Measurements from ENCODE around the gene FAM171A1. TPM values are rescaled to one million over a fixed set of nuclear protein-coding genes. Genes with fewer than 3 reads are reported as not detected.

The FAM171A1 gene
- polyA plus RNA-seq, 1 donor (not counting 4 experiments of a cell fraction or from before 2014, with no cell fraction given) = 8.8 TPM

DNA sequence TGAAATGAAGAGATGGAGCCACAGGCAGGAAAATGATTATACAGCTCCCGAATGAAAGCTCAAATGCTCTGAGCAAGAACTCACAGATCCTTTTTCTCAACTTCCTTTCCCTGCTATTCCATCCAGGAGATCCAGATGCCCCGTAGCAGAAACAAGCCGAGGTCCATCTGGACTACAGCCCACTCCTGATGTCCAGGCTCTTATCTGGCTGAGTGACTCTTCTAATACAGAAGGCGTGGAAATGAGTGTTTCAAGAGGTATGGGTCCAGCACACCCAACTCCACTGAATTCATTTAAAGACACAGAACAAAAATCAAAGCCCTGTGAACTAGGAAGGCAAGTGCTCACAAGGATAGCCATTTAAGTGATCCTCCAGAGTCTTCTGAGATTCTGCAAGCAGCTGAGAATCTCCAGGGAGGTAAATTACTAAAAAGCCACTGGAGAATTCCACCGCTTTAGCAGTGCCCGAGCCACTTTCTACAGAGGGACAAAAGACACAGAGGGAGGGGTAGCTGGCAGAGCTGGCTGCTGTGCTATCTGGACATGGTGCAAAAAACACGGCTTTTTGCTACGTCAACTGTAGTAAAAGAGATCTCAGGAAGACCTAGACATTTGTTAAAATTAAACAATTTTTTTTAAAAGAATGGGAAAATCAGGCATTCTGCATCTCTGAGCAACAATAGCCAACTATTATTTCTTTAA lies 24.5 kb downstream of the FAM171A1 start:
- H3K27ac ChIP-seq (ENCODE audit: control insufficient read depth, insufficient read depth, low read length) = no peak overlapping the region
- TF ChIP-seq, protein P1, sequence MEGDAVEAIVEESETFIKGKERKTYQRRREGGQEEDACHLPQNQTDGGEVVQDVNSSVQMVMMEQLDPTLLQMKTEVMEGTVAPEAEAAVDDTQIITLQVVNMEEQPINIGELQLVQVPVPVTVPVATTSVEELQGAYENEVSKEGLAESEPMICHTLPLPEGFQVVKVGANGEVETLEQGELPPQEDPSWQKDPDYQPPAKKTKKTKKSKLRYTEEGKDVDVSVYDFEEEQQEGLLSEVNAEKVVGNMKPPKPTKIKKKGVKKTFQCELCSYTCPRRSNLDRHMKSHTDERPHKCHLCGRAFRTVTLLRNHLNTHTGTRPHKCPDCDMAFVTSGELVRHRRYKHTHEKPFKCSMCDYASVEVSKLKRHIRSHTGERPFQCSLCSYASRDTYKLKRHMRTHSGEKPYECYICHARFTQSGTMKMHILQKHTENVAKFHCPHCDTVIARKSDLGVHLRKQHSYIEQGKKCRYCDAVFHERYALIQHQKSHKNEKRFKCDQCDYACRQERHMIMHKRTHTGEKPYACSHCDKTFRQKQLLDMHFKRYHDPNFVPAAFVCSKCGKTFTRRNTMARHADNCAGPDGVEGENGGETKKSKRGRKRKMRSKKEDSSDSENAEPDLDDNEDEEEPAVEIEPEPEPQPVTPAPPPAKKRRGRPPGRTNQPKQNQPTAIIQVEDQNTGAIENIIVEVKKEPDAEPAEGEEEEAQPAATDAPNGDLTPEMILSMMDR (optimal IDR thresholded peaks at IDR 0.05 in 1 of 3, IDR thresholded peaks at IDR 0.05 in 1 of 3, conservative IDR thresholded peaks at IDR 0.05 in 1 of 3; ENCODE audit: extremely low read depth in 1 of 3, insufficient read depth in 2 of 3, low read length in 3 of 3) = no peak
- TF ChIP-seq EZH2 (IDR thresholded peaks at IDR 0.05; ENCODE audit: low read length) = no peak
- H3K36me3 ChIP-seq (ENCODE audit: control insufficient read depth in 2 of 2, extremely low read depth in 1 of 2, insufficient read depth in 2 of 2, low read length in 2 of 2) = no peaks in the 10 kb centered on the region
- DNase-seq (ENCODE audit: low read depth, low spot score) = no peak
- peaks cover 6% of the 10 kb centered on the region for H3K4me1 ChIP-seq (ENCODE audit: control insufficient read depth, extremely low read depth, insufficient read depth, low read length)
- dilution Hi-C loops (cut with MboI; ENCODE audit: extremely low pct_ligation_motif_present, low sequenced_read_pairs) = no loop called here
- no peaks in the 10 kb centered on the region for H3K27me3 ChIP-seq (ENCODE audit: control insufficient read depth, extremely low read depth, insufficient read depth, low read length)
- H3K9me3 ChIP-seq (ENCODE audit: control insufficient read depth, low read depth, low read length) = no peaks in the 10 kb centered on the region
- no peaks in the 10 kb centered on the region for H4K20me1 ChIP-seq (ENCODE audit: control insufficient read depth, extremely low read depth, insufficient read depth, low read length)
- no peak for FAIRE-seq
- H3K9me1 ChIP-seq (ENCODE audit: control insufficient read depth, extremely low read depth, insufficient read depth, low read length) = no peaks in the 10 kb centered on the region
- H3K79me2 ChIP-seq (ENCODE audit: control insufficient read depth, insufficient read depth, low read length) = peaks cover 10% of the 10 kb centered on the region
- H3K4me2 ChIP-seq (ENCODE audit: control insufficient read depth, extremely low read depth, insufficient read depth, low read depth, low read length) = no peak overlapping the region
- H3K4me3 ChIP-seq (ENCODE audit: control insufficient read depth in 2 of 3, extremely low read depth in 1 of 3, insufficient read depth in 2 of 3, low read depth in 1 of 3, low read length in 3 of 3) = no peak overlapping the region
- no peak overlapping the region for H3K9ac ChIP-seq (ENCODE audit: control insufficient read depth, extremely low read depth, insufficient read depth, low read length)
- no peak overlapping the region for H2AFZ ChIP-seq (ENCODE audit: control insufficient read depth, low read length)

DNA sequence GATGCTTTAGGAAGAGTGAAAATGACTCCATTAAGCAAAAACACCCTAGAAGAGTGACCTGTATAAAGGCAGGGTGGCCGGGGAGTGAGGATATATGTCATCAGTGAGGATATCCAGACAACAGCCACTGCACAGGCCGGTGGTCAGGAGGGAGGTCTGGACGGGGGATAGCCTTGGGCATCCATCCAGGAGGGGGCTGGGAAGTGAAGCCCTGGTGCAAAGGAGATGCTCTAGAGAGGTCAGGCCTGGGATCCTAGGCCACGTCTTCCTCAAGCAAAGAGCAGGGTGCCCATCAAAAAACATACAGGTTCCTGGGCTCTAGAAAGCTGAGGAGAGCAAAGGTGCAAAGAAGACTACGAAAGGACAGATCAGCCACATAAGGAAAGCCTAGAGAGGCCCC lies 25.6 kb downstream of the FAM171A1 start:
- Histone ChIP-seq H2AFZ (ENCODE audit: control insufficient read depth, low read length) (no peak overlapping the region), H3K36me3 (ENCODE audit: control insufficient read depth in 2 of 2, extremely low read depth in 1 of 2, insufficient read depth in 2 of 2, low read length in 2 of 2) (no peaks in the 10 kb centered on the region), H3K9me3 (ENCODE audit: control insufficient read depth, low read depth, low read length) (no peaks in the 10 kb centered on the region), H3K4me3 (ENCODE audit: control insufficient read depth in 2 of 3, extremely low read depth in 1 of 3, insufficient read depth in 2 of 3, low read depth in 1 of 3, low read length in 3 of 3) (no peak overlapping the region), H3K9ac (ENCODE audit: control insufficient read depth, extremely low read depth, insufficient read depth, low read length) (no peak overlapping the region), H3K27me3 (ENCODE audit: control insufficient read depth, extremely low read depth, insufficient read depth, low read length) (no peaks in the 10 kb centered on the region), H3K27ac (ENCODE audit: control insufficient read depth, insufficient read depth, low read length) (no peak overlapping the region), H3K79me2 (ENCODE audit: control insufficient read depth, insufficient read depth, low read length) (peaks cover 10% of the 10 kb centered on the region), H3K4me2 (ENCODE audit: control insufficient read depth, extremely low read depth, insufficient read depth, low read depth, low read length) (no peak overlapping the region), H3K9me1 (ENCODE audit: control insufficient read depth, extremely low read depth, insufficient read depth, low read length) (no peaks in the 10 kb centered on the region), H4K20me1 (ENCODE audit: control insufficient read depth, extremely low read depth, insufficient read depth, low read length) (no peaks in the 10 kb centered on the region), H3K4me1 (ENCODE audit: control insufficient read depth, extremely low read depth, insufficient read depth, low read length) (peaks cover 6% of the 10 kb centered on the region)
- no peak for DNase-seq (ENCODE audit: low read depth, low spot score)
- FAIRE-seq = no peak
- dilution Hi-C loops (cut with MboI; ENCODE audit: extremely low pct_ligation_motif_present, low sequenced_read_pairs) = no loop called here
- TF ChIP-seq EZH2 (IDR thresholded peaks at IDR 0.05; ENCODE audit: low read length) = no peak
- TF ChIP-seq, protein P1 (optimal IDR thresholded peaks at IDR 0.05 in 1 of 3, IDR thresholded peaks at IDR 0.05 in 1 of 3, conservative IDR thresholded peaks at IDR 0.05 in 1 of 3; ENCODE audit: extremely low read depth in 1 of 3, insufficient read depth in 2 of 3, low read length in 3 of 3) = no peak
